MM.1S (cell line): ENCODE measurements around the gene KRT17.

ENCODE experiments used
- DNase-seq: peaks from one replicate; pipeline ENCODE4 v3.0.0-alpha.2; 2015
- H2AFZ ChIP-seq: fragments of 300-600 bp; sonication (generic); 2 replicates; pipeline ENCODE4 v1.6.0; 2016; ENCODE audit warnings: antibody characterized with exemption, low read length
- H3F3A ChIP-seq: fragments of 300-600 bp; sonication (generic); 2 replicates; pipeline ENCODE4 v1.6.1; 2016; ENCODE audit warnings: mild to moderate bottlenecking, antibody characterized with exemption, low read length, moderate library complexity, mixed read lengths; ENCODE audit not compliant: insufficient read depth
- H3K27ac ChIP-seq: fragments of 300-600 bp; sonication (generic); 2 replicates; pipeline ENCODE4 v1.5.1; 2016; ENCODE audit warnings: mild to moderate bottlenecking, low read length
- H3K27me3 ChIP-seq: fragments of 300-600 bp; sonication (generic); replicated peaks from 2 replicates; pipeline ENCODE4 v1.6.0; 2016; ENCODE audit warnings: low read length; ENCODE audit not compliant: insufficient read depth
- H3K36me3 ChIP-seq: fragments of 300-600 bp; sonication (generic); replicated peaks from 2 replicates; pipeline ENCODE4 v1.6.1; 2016; ENCODE audit warnings: mild to moderate bottlenecking, low read length, mixed read lengths; ENCODE audit not compliant: insufficient read depth
- H3K4me1 ChIP-seq: fragments of 300-600 bp; sonication (generic); 2 replicates; pipeline ENCODE4 v1.6.1; 2016; ENCODE audit warnings: low read length, mixed read lengths
- H3K4me2 ChIP-seq: fragments of 300-600 bp; sonication (generic); 2 replicates; pipeline ENCODE4 v1.6.0; 2016; ENCODE audit warnings: low read depth, low read length
- H3K4me3 ChIP-seq: fragments of 300-600 bp; sonication (generic); 2 replicates; pipeline ENCODE4 v1.5.1; 2016; ENCODE audit warnings: low read length, mixed read lengths
- H3K79me2 ChIP-seq: fragments of 300-600 bp; sonication (generic); 2 replicates; pipeline ENCODE4 v1.6.1; 2016; ENCODE audit warnings: mixed run types, low read length, mixed read lengths
- H3K9ac ChIP-seq: fragments of 300-600 bp; sonication (generic); 2 replicates; pipeline ENCODE4 v1.6.1; 2016; ENCODE audit warnings: low read length, mixed read lengths
- H3K9me2 ChIP-seq: fragments of 300-600 bp; sonication (generic); replicated peaks from 2 replicates; pipeline ENCODE4 v1.6.1; 2016; ENCODE audit warnings: mild to moderate bottlenecking, low read length, mixed read lengths; ENCODE audit not compliant: insufficient read depth
- H3K9me3 ChIP-seq: fragments of 300-600 bp; sonication (generic); replicated peaks from 2 replicates; pipeline ENCODE4 v1.6.1; 2016; ENCODE audit warnings: mild to moderate bottlenecking, low read length, mixed read lengths; ENCODE audit not compliant: insufficient read depth
- H4K20me1 ChIP-seq: fragments of 300-600 bp; sonication (generic); 2 replicates; pipeline ENCODE4 v1.6.1; 2016; ENCODE audit warnings: mild to moderate bottlenecking, low read length, moderate library complexity, mixed read lengths; ENCODE audit not compliant: insufficient read depth
- CTCF ChIP-seq: fragments of 300-600 bp; sonication (generic); IDR thresholded peaks from 2 replicates; pipeline ENCODE4 v1.5.1; 2016; ENCODE audit warnings: antibody characterized with exemption, low read length, mixed read lengths
- EZH2 ChIP-seq: fragments of 300-600 bp; sonication (generic); optimal IDR thresholded peaks from 2 replicates; pipeline ENCODE3; 2017; ENCODE audit warnings: low read depth, mild to moderate bottlenecking, antibody characterized with exemption, low read length, mixed read lengths
- EZH2phosphoT487 ChIP-seq: fragments of 300-600 bp; sonication (generic); IDR thresholded peaks from 2 replicates; pipeline ENCODE4 v1.6.1; 2018; ENCODE audit warnings: antibody characterized with exemption, low read length

Gene KRT17

GRCh38 chr17:41657936-41658335 lies 33.6 kb upstream of the KRT17 start:
- Histone ChIP-seq H4K20me1 (no peaks in the 10 kb centered on the region), H3F3A (no peaks in the 10 kb centered on the region), H3K9ac (no peak overlapping the region), H3K4me2 (no peak overlapping the region), H3K4me3 (no peak overlapping the region), H3K36me3 (no peaks in the 10 kb centered on the region), H3K9me2 (no peaks in the 10 kb centered on the region), H3K27me3 (no peaks in the 10 kb centered on the region), H3K4me1 (peaks cover 7% of the 10 kb centered on the region; the same call in 1 of the 2 replicates), H3K79me2 (no peaks in the 10 kb centered on the region), H3K9me3 (no peaks in the 10 kb centered on the region), H2AFZ (no peak overlapping the region), H3K27ac (no peak overlapping the region)
- no peak for TF ChIP-seq CTCF
- TF ChIP-seq EZH2: no peak
- no peak for TF ChIP-seq EZH2phosphoT487
- DNase-seq: no peak

GRCh38 chr17:41657176-41657754 lies 32.9 kb upstream of the KRT17 start:
- H3K36me3 ChIP-seq: no peaks in the 10 kb centered on the region
- DNase-seq: no peak
- no peaks in the 10 kb centered on the region for H3K27me3 ChIP-seq
- H3K27ac ChIP-seq: no peak overlapping the region
- no peak overlapping the region for H3K4me3 ChIP-seq
- no peak overlapping the region for H2AFZ ChIP-seq
- H3F3A ChIP-seq: no peaks in the 10 kb centered on the region
- H3K9ac ChIP-seq: no peak overlapping the region
- H3K4me2 ChIP-seq: no peak overlapping the region
- H3K9me3 ChIP-seq: no peaks in the 10 kb centered on the region
- TF ChIP-seq CTCF: no peak
- no peak for TF ChIP-seq EZH2
- TF ChIP-seq EZH2phosphoT487: no peak
- H4K20me1 ChIP-seq: no peaks in the 10 kb centered on the region
- peaks cover 7% of the 10 kb centered on the region; the same call in 1 of the 2 replicates for H3K4me1 ChIP-seq
- H3K9me2 ChIP-seq: no peaks in the 10 kb centered on the region
- no peaks in the 10 kb centered on the region for H3K79me2 ChIP-seq

- H3K9ac ChIP-seq: no peak overlapping the region
- no peak overlapping the region for H3K27ac ChIP-seq
- no peaks in the 10 kb centered on the region for H3K9me2 ChIP-seq
Measured at GRCh38 chr17:41656249-41657023, 32.1 kb upstream of the KRT17 start.

More at GRCh38 chr17:41656249-41657023, 32.1 kb upstream of the KRT17 start:
- peaks cover 7% of the 10 kb centered on the region; the same call in 1 of the 2 replicates for H3K4me1 ChIP-seq
- no peak overlapping the region for H3K4me3 ChIP-seq
- TF ChIP-seq CTCF: no peak
- no peak for TF ChIP-seq EZH2
- H4K20me1 ChIP-seq: no peaks in the 10 kb centered on the region
- H3K79me2 ChIP-seq: no peaks in the 10 kb centered on the region
- H3K9me3 ChIP-seq: no peaks in the 10 kb centered on the region
- no peak for DNase-seq
- H2AFZ ChIP-seq: no peak overlapping the region
- H3F3A ChIP-seq: no peaks in the 10 kb centered on the region
- no peak overlapping the region for H3K4me2 ChIP-seq
- H3K36me3 ChIP-seq: no peaks in the 10 kb centered on the region
- no peaks in the 10 kb centered on the region for H3K27me3 ChIP-seq
